ENCODE results near the gene GRIK3.

DNA sequence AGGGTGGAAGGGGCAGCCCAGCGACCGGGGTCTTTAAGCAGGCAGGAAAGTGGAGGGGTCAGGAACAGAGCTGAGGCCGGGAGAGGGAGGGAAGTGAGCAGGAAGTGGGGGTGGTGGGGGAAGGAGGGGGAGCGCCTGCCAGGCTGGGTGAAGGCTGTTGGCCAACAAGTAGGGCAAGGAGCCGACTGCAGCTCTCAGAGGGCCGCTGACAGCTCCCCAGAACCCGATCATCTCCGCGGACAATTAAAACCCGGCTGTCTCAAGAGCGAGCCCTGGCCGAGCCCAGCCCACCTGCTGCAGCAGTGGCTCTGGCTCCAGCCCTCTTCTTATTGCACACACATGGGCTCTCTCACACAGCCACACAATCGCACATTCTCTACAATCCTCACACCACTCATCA lies 51.6 kb downstream of the GRIK3 start:
- no peak for TF ChIP-seq FOXA1 (IDR thresholded peaks at IDR 0.05)
- TF ChIP-seq, protein P1, sequence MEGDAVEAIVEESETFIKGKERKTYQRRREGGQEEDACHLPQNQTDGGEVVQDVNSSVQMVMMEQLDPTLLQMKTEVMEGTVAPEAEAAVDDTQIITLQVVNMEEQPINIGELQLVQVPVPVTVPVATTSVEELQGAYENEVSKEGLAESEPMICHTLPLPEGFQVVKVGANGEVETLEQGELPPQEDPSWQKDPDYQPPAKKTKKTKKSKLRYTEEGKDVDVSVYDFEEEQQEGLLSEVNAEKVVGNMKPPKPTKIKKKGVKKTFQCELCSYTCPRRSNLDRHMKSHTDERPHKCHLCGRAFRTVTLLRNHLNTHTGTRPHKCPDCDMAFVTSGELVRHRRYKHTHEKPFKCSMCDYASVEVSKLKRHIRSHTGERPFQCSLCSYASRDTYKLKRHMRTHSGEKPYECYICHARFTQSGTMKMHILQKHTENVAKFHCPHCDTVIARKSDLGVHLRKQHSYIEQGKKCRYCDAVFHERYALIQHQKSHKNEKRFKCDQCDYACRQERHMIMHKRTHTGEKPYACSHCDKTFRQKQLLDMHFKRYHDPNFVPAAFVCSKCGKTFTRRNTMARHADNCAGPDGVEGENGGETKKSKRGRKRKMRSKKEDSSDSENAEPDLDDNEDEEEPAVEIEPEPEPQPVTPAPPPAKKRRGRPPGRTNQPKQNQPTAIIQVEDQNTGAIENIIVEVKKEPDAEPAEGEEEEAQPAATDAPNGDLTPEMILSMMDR (IDR thresholded peaks at IDR 0.05; ENCODE audit: low read depth, low read length, missing input control): no peak

Data from liver (tissue), 2 donors.